ENCODE measurements around the gene NFRKB. TPM values are rescaled to one million over a fixed set of nuclear protein-coding genes. Genes with fewer than 3 reads are reported as not detected.
"Not testable (repeated sequence)": the region's sequence is repeated elsewhere in the genome, so short reads cannot be mapped to it uniquely, and the experiment has no call there.

Gene NFRKB
- total RNA-seq, 3 donors from 2014 or later (not counting 1 experiment from before 2014, with no cell fraction given) = 26.9 to 36.3 (median 35.2) TPM

DNA sequence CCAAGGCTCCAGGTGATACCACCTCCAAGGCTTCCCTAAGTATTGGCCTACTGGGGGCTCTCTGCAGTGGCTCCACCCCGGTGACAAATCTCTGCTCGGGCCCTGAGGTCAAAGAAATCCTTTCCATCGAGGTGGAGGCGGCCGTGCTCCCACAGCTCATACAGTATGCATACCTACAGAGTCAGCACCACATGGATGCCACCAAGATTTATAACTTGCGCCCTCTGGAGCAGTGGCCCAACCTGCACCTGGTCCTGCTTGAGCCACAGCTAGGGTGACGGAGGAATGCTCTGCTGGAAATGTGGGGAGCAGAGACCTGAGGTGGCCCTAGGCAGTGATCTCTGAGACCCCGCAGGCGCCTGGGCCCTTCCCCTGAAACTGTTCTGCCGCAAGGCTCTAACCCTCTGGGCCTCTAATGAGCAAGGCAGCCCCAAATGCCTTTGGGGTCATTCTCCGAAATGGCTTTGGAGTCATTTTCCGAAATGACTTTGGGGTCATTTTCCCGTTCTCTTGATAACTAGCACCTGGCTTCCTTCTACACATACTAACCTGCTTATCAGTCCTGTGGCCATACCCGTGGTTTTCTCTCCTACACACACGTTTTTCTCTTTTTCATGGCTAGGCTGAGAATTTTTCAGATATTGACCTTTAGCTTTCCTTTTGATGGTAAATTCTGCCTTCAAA, 45.8 kb downstream of the NFRKB start:
- peaks cover 9% of the 10 kb centered on the region in 2 donors for H3K4me1 Mint-ChIP-seq
- DNase-seq (no peak), ATAC-seq (no peak)
- intact Hi-C loops (cut with micrococcal nuclease) = no loop called here
- H3K9me3 ChIP-seq (ENCODE audit: control insufficient read depth, insufficient read depth, low read length) = no peaks in the 10 kb centered on the region
- no peak overlapping the region for H3K27ac Mint-ChIP-seq
- H3K4me3 Mint-ChIP-seq = no peak overlapping the region
- H3K36me3 ChIP-seq (ENCODE audit: control insufficient read depth, insufficient read depth, low read length) = no peaks in the 10 kb centered on the region
- TF ChIP-seq, protein P1, sequence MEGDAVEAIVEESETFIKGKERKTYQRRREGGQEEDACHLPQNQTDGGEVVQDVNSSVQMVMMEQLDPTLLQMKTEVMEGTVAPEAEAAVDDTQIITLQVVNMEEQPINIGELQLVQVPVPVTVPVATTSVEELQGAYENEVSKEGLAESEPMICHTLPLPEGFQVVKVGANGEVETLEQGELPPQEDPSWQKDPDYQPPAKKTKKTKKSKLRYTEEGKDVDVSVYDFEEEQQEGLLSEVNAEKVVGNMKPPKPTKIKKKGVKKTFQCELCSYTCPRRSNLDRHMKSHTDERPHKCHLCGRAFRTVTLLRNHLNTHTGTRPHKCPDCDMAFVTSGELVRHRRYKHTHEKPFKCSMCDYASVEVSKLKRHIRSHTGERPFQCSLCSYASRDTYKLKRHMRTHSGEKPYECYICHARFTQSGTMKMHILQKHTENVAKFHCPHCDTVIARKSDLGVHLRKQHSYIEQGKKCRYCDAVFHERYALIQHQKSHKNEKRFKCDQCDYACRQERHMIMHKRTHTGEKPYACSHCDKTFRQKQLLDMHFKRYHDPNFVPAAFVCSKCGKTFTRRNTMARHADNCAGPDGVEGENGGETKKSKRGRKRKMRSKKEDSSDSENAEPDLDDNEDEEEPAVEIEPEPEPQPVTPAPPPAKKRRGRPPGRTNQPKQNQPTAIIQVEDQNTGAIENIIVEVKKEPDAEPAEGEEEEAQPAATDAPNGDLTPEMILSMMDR (IDR thresholded peaks at IDR 0.05) = no peak
- H3K4me3 ChIP-seq (ENCODE audit: low read length) = no peak overlapping the region
- H3K9me3 Mint-ChIP-seq = no peaks in the 10 kb centered on the region
- H3K27ac ChIP-seq (ENCODE audit: low read length) = no peak overlapping the region
- H3K4me1 ChIP-seq (ENCODE audit: control insufficient read depth, insufficient read depth, low read length) = peaks cover 2% of the 10 kb centered on the region
- H3K27me3 ChIP-seq (ENCODE audit: control insufficient read depth, insufficient read depth, low read length) = no peaks in the 10 kb centered on the region
- H3K36me3 Mint-ChIP-seq = no peaks in the 10 kb centered on the region
- H3K27me3 Mint-ChIP-seq (ENCODE audit: low read depth in 2 of 2) = peaks cover 0 to 5% of the 10 kb centered on the region in 2 donors
- WGBS (ENCODE audit: insufficient coverage) = 91% methylated on average over 15 of the region's 15 CpGs

DNA sequence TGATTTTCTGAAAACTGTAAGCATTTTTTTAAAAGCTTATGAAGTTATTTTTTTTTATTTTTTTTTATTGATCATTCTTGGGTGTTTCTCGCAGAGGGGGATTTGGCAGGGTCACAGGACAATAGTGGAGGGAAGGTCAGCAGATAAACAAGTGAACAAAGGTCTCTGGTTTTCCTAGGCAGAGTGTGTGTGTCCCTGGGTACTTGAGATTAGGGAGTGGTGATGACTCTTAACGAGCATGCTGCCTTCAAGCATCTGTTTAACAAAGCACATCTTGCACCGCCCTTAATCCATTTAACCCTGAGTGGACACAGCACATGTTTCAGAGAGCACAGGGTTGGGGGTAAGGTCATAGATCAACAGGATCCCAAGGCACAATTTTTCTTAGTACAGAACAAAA, 48.0 kb downstream of the NFRKB start:
- intact Hi-C loops (cut with micrococcal nuclease); H3K27me3 ChIP-seq (ENCODE audit: control insufficient read depth, insufficient read depth, low read length); H3K27me3 Mint-ChIP-seq (ENCODE audit: low read depth in 2 of 2); H3K4me3 Mint-ChIP-seq; H3K9me3 ChIP-seq (ENCODE audit: control insufficient read depth, insufficient read depth, low read length); DNase-seq; H3K36me3 Mint-ChIP-seq; ATAC-seq; H3K27ac ChIP-seq (ENCODE audit: low read length); H3K36me3 ChIP-seq (ENCODE audit: control insufficient read depth, insufficient read depth, low read length); H3K4me3 ChIP-seq (ENCODE audit: low read length); H3K9me3 Mint-ChIP-seq; H3K4me1 ChIP-seq (ENCODE audit: control insufficient read depth, insufficient read depth, low read length): not testable (repeated sequence)
- Mint-ChIP-seq H3K27ac (peak overlapping the region in 1 of 2 donors; percentile 13), H3K4me1 (peaks cover 9 to 11% of the 10 kb centered on the region in 2 donors)
- no CpG with 5 or more reads among the region's 3 CpGs for WGBS (ENCODE audit: insufficient coverage)

DNA sequence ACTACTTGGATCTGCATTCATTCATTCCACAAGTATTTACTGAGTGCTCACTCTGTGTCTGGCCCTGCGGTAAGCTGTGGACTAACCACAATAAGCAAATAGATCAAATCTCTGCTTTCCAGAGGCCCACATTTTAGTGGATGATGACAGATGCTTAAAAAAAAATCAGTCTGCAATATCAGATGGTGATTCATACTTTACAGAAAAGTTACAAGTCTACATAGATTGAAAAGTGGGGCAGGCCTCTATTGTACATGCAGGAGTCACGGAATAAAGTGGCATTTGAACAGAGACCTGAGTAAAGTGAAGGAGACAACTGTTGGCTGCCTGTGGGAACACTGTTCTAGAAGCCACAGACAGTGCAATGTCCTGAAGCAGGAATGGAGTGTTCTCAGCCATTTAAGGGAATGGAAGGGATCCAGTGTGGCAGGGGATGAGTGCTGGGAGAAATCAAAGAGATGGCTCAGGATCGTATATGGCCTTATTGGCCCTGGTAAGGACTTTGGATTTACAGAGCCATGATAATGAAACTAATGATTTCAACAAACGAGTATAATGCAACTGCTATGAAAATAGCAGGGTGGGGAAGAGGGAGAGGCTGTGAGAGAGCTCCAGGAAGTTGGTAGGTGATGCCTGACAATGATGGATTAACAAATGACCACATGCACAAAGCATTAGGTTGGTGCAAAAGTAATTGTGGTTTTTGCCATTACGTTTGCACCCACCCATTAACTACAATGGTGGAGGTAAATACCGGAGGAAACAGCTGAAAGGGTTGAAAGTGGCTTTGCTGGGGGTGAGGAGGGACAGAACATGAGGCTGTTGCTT, 48.7 kb downstream of the NFRKB start:
- 31% methylated on average over 5 of the region's 6 CpGs for WGBS (ENCODE audit: insufficient coverage)
- Mint-ChIP-seq H3K36me3 (no peaks in the 10 kb centered on the region), H3K4me3 (no peak overlapping the region), H3K27me3 (ENCODE audit: low read depth in 2 of 2) (peaks cover 5 to 6% of the 10 kb centered on the region in 2 donors), H3K27ac (peak overlapping the region in 1 of 2 donors; percentile 13), H3K4me1 (peaks cover 14 to 17% of the 10 kb centered on the region in 2 donors), H3K9me3 (peaks cover 0 to 2% of the 10 kb centered on the region in 2 donors)
- no peaks in the 10 kb centered on the region for H3K27me3 ChIP-seq (ENCODE audit: control insufficient read depth, insufficient read depth, low read length)
- DNase-seq (peak in 1 of 2 donors; percentile 46), ATAC-seq (peak in 1 of 3 donors; percentile 39)
- no peak overlapping the region for H3K27ac ChIP-seq (ENCODE audit: low read length)
- intact Hi-C loops (cut with micrococcal nuclease) = no loop called here
- no peaks in the 10 kb centered on the region for H3K36me3 ChIP-seq (ENCODE audit: control insufficient read depth, insufficient read depth, low read length)
- no peak overlapping the region for H3K4me3 ChIP-seq (ENCODE audit: low read length)
- H3K4me1 ChIP-seq (ENCODE audit: control insufficient read depth, insufficient read depth, low read length) = peaks cover 2% of the 10 kb centered on the region
- TF ChIP-seq, protein P1 (IDR thresholded peaks at IDR 0.05) = no peak
- H3K9me3 ChIP-seq (ENCODE audit: control insufficient read depth, insufficient read depth, low read length) = no peaks in the 10 kb centered on the region

Other genes starting within 250 kb of the NFRKB start
- gene TMEM45B, start 79.7 kb downstream of the NFRKB start, total RNA-seq = under 1 TPM in 1 of 3 donors, not detected in 2; 0.40 TPM
- gene PRDM10, start 107.3 kb upstream of the NFRKB start, total RNA-seq = 10 to 100 TPM; 10.3 to 13.1 (median 12.5) TPM
- 100 to 1,000 TPM in 2 of 3 donors, 10 to 100 TPM in 1; 99.8 to 119 (median 116) TPM for gene APLP2, start 174.3 kb upstream of the NFRKB start, total RNA-seq